ENCODE measurements around the gene NPB.

- TF ChIP-seq, protein P1, sequence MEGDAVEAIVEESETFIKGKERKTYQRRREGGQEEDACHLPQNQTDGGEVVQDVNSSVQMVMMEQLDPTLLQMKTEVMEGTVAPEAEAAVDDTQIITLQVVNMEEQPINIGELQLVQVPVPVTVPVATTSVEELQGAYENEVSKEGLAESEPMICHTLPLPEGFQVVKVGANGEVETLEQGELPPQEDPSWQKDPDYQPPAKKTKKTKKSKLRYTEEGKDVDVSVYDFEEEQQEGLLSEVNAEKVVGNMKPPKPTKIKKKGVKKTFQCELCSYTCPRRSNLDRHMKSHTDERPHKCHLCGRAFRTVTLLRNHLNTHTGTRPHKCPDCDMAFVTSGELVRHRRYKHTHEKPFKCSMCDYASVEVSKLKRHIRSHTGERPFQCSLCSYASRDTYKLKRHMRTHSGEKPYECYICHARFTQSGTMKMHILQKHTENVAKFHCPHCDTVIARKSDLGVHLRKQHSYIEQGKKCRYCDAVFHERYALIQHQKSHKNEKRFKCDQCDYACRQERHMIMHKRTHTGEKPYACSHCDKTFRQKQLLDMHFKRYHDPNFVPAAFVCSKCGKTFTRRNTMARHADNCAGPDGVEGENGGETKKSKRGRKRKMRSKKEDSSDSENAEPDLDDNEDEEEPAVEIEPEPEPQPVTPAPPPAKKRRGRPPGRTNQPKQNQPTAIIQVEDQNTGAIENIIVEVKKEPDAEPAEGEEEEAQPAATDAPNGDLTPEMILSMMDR (IDR thresholded peaks at IDR 0.05) = no peak
- no peak for TF ChIP-seq POLR2A (IDR thresholded peaks at IDR 0.05)
Measured at GRCh38 chr17:81950501-81950900, 48.5 kb downstream of the NPB start.
